Liver (tissue), 9 donors: ENCODE data around the gene PPP1R3D. TPM values are rescaled to one million over a fixed set of nuclear protein-coding genes. Genes with fewer than 3 reads are reported as not detected.

Experiments
- DNase-seq: peaks from one replicate; pipeline ENCODE4 v3.0.0-alpha.2; 2017; ENCODE audit warnings: low spot score
- H3K27ac ChIP-seq, 2 donors: one replicate each; pipeline ENCODE4 v1.7.0; 2013; ENCODE audit warnings: inconsistent platforms in 2 of 2, low read length in 2 of 2, control low read depth in 1 of 2, low read depth in 1 of 2, mild to moderate bottlenecking in 1 of 2
- H3K27me3 ChIP-seq, 4 donors: one replicate each; pipeline versions ENCODE4 v1.6.1 to v1.7.0; 2013; ENCODE audit warnings: low read length in 3 of 4, inconsistent platforms in 1 of 4, mild to moderate bottlenecking in 1 of 4, moderate library complexity in 1 of 4; ENCODE audit not compliant: control insufficient read depth in 4 of 4, insufficient read depth in 4 of 4
- H3K36me3 ChIP-seq, 4 donors: one replicate each; pipeline versions ENCODE4 v1.6.1 to v1.7.0; 2013; ENCODE audit warnings: low read length in 3 of 4, mild to moderate bottlenecking in 3 of 4, low read depth in 1 of 4, moderate library complexity in 1 of 4; ENCODE audit not compliant: control insufficient read depth in 4 of 4, insufficient read depth in 3 of 4
- H3K4me1 ChIP-seq, 4 donors: one replicate each; pipeline versions ENCODE4 v1.6.1 to v1.7.0; 2013; ENCODE audit warnings: low read length in 3 of 4, mild to moderate bottlenecking in 3 of 4, moderate library complexity in 1 of 4; ENCODE audit not compliant: control insufficient read depth in 4 of 4, insufficient read depth in 4 of 4
- H3K4me3 ChIP-seq, 3 donors: one replicate each; pipeline versions ENCODE4 v1.6.1 to v1.7.0; 2013; ENCODE audit warnings: low read length in 3 of 3, control low read depth in 1 of 3, low read depth in 1 of 3, mild to moderate bottlenecking in 1 of 3
- H3K9ac ChIP-seq, 2 donors: one replicate each; pipeline ENCODE4 v1.7.0; 2013; ENCODE audit warnings: low read length in 2 of 2, mild to moderate bottlenecking in 2 of 2, moderate library complexity in 2 of 2, control low read depth in 1 of 2, low read depth in 1 of 2
- H3K9me3 ChIP-seq, 4 donors: one replicate each; pipeline versions ENCODE4 v1.6.1 to v1.7.0; 2013; ENCODE audit warnings: low read length in 3 of 4; ENCODE audit not compliant: control insufficient read depth in 4 of 4
- ATF3 ChIP-seq: IDR thresholded peaks from 2 replicates; pipeline ENCODE4 v1.6.1; 2016; ENCODE audit warnings: antibody characterized with exemption
- EGR1 ChIP-seq, 2 donors: IDR thresholded peaks; 2 replicates each; pipeline ENCODE4 v1.6.1; 2016 to 2018; ENCODE audit warnings: antibody characterized with exemption in 2 of 2, low read depth in 2 of 2
- FOXA1 ChIP-seq: IDR thresholded peaks from 2 replicates; pipeline ENCODE4 v1.6.1; 2016; ENCODE audit warnings: antibody characterized with exemption
- FOXA2 ChIP-seq: IDR thresholded peaks from 2 replicates; pipeline ENCODE4 v1.6.1; 2016; ENCODE audit warnings: antibody characterized with exemption
- GABPA ChIP-seq, 2 donors: IDR thresholded peaks in 1 of 2; conservative IDR thresholded peaks in 1 of 2; 2 replicates each; pipeline ENCODE4 v1.6.1; 2016; ENCODE audit warnings: antibody characterized with exemption in 2 of 2, mild to moderate bottlenecking in 1 of 2, moderate library complexity in 1 of 2
- HNF4A ChIP-seq, 2 donors: conservative IDR thresholded peaks; 2 replicates each; pipeline ENCODE4 v1.6.1; 2016; ENCODE audit warnings: antibody characterized with exemption in 2 of 2, mild to moderate bottlenecking in 2 of 2
- HNF4G ChIP-seq: IDR thresholded peaks from 2 replicates; pipeline ENCODE4 v1.6.1; 2016; ENCODE audit warnings: antibody characterized with exemption
- JUND ChIP-seq, 2 donors: IDR thresholded peaks; 2 replicates each; pipeline ENCODE4 v1.6.1; 2016; ENCODE audit warnings: antibody characterized with exemption in 2 of 2
- NR2F2 ChIP-seq: IDR thresholded peaks from 2 replicates; pipeline ENCODE4 v1.6.1; 2016; ENCODE audit warnings: antibody characterized with exemption
- RAD21 ChIP-seq, 2 donors: IDR thresholded peaks; 2 replicates each; pipeline ENCODE4 v1.6.1; 2016; ENCODE audit warnings: antibody characterized with exemption in 2 of 2, mild to moderate bottlenecking in 2 of 2
- RXRA ChIP-seq, 2 donors: IDR thresholded peaks; 2 replicates each; pipeline ENCODE4 v1.6.1; 2017 to 2018; ENCODE audit warnings: antibody characterized with exemption in 2 of 2, mild to moderate bottlenecking in 1 of 2
- SP1 ChIP-seq: IDR thresholded peaks from 2 replicates; pipeline ENCODE4 v1.6.1; 2018; ENCODE audit warnings: antibody characterized with exemption, mild to moderate bottlenecking
- YY1 ChIP-seq: IDR thresholded peaks from 2 replicates; pipeline ENCODE4 v1.6.1; 2016; ENCODE audit warnings: antibody characterized with exemption, mild to moderate bottlenecking
- WGBS: extraction: QIAGEN DNeasy Blood & Tissue Kit; methylation state at CpG from one replicate; pipeline ENCODE4 v1.1.7; 2013; 5-methylcytosine and 5-hydroxymethylcytosine counted together
- polyA plus RNA-seq, 2 donors: library from polyadenylated mRNA; stranded (reverse) in 1 of 2; unstranded in 1 of 2; fragments of 200-250 nt in 1 of 2; fragments of >200 nt in 1 of 2; fragmentation: Nextera tagmentation in 1 of 2; extraction: Ambion mirVana in 1 of 2; gene quantifications; one replicate each; pipeline versions ENCODE4 v1.2.1 to v1.2.3, GENCODE V29; 2013 to 2015
- total RNA-seq, 2 donors: library from RNA; depleted of rRNA; stranded (reverse); fragments of >200 nt; gene quantifications; one replicate each; pipeline ENCODE4 v1.2.3, GENCODE V29; 2014
- TF ChIP-seq, protein P1 (sequence below): fragments of 150-350 bp; IDR thresholded peaks from 2 replicates; pipeline ENCODE4 v1.5.1; 2017; ENCODE audit warnings: improper control_type of control experiment, low read depth, low read length; ENCODE audit not compliant: missing input control
- TF ChIP-seq, protein P2 (sequence below): IDR thresholded peaks from 2 replicates; pipeline ENCODE4 v1.6.1; 2016; ENCODE audit warnings: antibody characterized with exemption, mild to moderate bottlenecking
- TF ChIP-seq, protein P3 (sequence below): IDR thresholded peaks from 2 replicates; pipeline ENCODE4 v1.6.1; 2016; ENCODE audit warnings: antibody characterized with exemption
- donor health status: healthy.
- donor health status: healthy.
- donor health status: healthy.
- donor health status: healthy.
- donor health status: healthy.

PPP1R3D gene
- total and polyA plus RNA-seq, 4 donors: 0.28 to 2.2 (median 1.0) TPM

GRCh38 chr20:59971428-59971827 is 31.3 kb upstream of the PPP1R3D start:
- 91% methylated on average over 1 of the region's 1 CpG for WGBS
- TF ChIP-seq ATF3 (no peak), NR2F2 (no peak), EGR1 (IDR thresholded peaks at IDR 0.05; ENCODE audit: low read depth in 2 of 2) (no peak), HNF4A (conservative IDR thresholded peaks at IDR 0.05) (no peak), HNF4G (no peak), GABPA (IDR thresholded peaks at IDR 0.05 in 1 of 2, conservative IDR thresholded peaks at IDR 0.05 in 1 of 2) (no peak), FOXA1 (no peak), RAD21 (IDR thresholded peaks at IDR 0.05) (no peak), RXRA (IDR thresholded peaks at IDR 0.05) (no peak), YY1 (no peak), FOXA2 (no peak), SP1 (no peak), JUND (IDR thresholded peaks at IDR 0.05) (no peak)
- TF ChIP-seq, protein P1, sequence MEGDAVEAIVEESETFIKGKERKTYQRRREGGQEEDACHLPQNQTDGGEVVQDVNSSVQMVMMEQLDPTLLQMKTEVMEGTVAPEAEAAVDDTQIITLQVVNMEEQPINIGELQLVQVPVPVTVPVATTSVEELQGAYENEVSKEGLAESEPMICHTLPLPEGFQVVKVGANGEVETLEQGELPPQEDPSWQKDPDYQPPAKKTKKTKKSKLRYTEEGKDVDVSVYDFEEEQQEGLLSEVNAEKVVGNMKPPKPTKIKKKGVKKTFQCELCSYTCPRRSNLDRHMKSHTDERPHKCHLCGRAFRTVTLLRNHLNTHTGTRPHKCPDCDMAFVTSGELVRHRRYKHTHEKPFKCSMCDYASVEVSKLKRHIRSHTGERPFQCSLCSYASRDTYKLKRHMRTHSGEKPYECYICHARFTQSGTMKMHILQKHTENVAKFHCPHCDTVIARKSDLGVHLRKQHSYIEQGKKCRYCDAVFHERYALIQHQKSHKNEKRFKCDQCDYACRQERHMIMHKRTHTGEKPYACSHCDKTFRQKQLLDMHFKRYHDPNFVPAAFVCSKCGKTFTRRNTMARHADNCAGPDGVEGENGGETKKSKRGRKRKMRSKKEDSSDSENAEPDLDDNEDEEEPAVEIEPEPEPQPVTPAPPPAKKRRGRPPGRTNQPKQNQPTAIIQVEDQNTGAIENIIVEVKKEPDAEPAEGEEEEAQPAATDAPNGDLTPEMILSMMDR: no peak
- TF ChIP-seq, protein P2, sequence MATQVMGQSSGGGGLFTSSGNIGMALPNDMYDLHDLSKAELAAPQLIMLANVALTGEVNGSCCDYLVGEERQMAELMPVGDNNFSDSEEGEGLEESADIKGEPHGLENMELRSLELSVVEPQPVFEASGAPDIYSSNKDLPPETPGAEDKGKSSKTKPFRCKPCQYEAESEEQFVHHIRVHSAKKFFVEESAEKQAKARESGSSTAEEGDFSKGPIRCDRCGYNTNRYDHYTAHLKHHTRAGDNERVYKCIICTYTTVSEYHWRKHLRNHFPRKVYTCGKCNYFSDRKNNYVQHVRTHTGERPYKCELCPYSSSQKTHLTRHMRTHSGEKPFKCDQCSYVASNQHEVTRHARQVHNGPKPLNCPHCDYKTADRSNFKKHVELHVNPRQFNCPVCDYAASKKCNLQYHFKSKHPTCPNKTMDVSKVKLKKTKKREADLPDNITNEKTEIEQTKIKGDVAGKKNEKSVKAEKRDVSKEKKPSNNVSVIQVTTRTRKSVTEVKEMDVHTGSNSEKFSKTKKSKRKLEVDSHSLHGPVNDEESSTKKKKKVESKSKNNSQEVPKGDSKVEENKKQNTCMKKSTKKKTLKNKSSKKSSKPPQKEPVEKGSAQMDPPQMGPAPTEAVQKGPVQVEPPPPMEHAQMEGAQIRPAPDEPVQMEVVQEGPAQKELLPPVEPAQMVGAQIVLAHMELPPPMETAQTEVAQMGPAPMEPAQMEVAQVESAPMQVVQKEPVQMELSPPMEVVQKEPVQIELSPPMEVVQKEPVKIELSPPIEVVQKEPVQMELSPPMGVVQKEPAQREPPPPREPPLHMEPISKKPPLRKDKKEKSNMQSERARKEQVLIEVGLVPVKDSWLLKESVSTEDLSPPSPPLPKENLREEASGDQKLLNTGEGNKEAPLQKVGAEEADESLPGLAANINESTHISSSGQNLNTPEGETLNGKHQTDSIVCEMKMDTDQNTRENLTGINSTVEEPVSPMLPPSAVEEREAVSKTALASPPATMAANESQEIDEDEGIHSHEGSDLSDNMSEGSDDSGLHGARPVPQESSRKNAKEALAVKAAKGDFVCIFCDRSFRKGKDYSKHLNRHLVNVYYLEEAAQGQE: no peak
- TF ChIP-seq, protein P3, sequence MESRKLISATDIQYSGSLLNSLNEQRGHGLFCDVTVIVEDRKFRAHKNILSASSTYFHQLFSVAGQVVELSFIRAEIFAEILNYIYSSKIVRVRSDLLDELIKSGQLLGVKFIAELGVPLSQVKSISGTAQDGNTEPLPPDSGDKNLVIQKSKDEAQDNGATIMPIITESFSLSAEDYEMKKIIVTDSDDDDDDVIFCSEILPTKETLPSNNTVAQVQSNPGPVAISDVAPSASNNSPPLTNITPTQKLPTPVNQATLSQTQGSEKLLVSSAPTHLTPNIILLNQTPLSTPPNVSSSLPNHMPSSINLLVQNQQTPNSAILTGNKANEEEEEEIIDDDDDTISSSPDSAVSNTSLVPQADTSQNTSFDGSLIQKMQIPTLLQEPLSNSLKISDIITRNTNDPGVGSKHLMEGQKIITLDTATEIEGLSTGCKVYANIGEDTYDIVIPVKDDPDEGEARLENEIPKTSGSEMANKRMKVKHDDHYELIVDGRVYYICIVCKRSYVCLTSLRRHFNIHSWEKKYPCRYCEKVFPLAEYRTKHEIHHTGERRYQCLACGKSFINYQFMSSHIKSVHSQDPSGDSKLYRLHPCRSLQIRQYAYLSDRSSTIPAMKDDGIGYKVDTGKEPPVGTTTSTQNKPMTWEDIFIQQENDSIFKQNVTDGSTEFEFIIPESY: no peak
- Histone ChIP-seq H3K9ac (no peak overlapping the region), H3K27ac (no peak overlapping the region), H3K4me1 (peaks cover 0 to 5% (median 0%) of the 10 kb centered on the region in 4 donors), H3K27me3 (peaks cover 0 to 4% (median under 1%) of the 10 kb centered on the region in 4 donors), H3K4me3 (no peak overlapping the region), H3K9me3 (no peaks in the 10 kb centered on the region), H3K36me3 (no peaks in the 10 kb centered on the region)
- DNase-seq: no peak

DNA sequence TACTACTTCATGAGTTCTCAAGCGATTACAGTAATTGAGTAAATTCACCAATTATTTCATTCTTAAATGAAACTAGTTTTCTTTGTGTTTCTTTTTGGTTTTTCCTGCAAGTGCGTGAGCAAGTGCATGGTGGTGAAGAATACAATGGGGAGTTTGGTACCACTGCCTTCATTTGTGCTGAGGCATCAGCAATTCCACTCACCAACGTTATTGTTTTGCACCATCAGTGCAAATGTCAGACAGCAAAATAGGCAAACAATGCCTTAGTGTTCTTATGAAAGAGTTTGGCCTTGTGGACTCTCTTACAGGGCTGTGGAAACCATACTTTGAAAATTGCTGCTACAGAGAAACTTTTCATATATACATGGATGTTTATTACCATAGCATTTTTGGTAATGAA is 26.3 kb upstream of the PPP1R3D start:
- no peak overlapping the region for H3K27ac ChIP-seq
- H3K27me3 ChIP-seq: peaks cover 2 to 13% (median 4%) of the 10 kb centered on the region in 4 donors
- H3K4me1 ChIP-seq: no peaks in the 10 kb centered on the region
- H3K9me3 ChIP-seq: no peaks in the 10 kb centered on the region
- H3K36me3 ChIP-seq: no peaks in the 10 kb centered on the region
- H3K4me3 ChIP-seq: no peak overlapping the region
- no peak for DNase-seq
- TF ChIP-seq RXRA (IDR thresholded peaks at IDR 0.05): no peak
- TF ChIP-seq SP1: no peak
- no peak for TF ChIP-seq JUND (IDR thresholded peaks at IDR 0.05)
- 86% methylated on average over 3 of the region's 3 CpGs for WGBS
- H3K9ac ChIP-seq: no peak overlapping the region
